Activated gamma-delta T cell treated with anti-CD3 and anti-CD28 coated beads, Interleukin-2, amount 50 U/mL, for 16 hours (primary cell): Measurements from ENCODE around the gene SHANK2.

ENCODE experiments used
- DNase-seq: peaks from one replicate; pipeline ENCODE4 v3.0.0-alpha.2; 2020; ENCODE audit warnings: low read depth

The SHANK2 gene

DNA sequence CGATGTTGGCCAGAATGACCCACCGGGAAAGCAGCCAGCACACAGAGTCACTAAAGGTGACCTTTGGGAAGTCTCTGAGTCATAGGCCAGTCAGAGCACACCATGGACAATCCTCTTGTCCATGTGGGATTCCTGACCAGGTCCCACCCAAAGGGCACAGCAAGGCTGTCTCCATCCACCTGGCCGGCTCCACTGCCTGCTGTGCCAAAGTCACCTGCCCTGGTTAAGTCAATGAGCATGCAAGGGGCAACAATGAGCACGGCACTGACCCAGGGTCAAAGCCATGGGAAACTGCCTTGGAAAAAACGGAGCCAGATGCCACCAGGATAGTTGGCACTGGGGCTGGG lies 49.8 kb downstream of the SHANK2 start:
- DNase-seq: no peak
